ENCODE measurements around the gene PNPLA2. TPM values are rescaled to one million over a fixed set of nuclear protein-coding genes. Genes with fewer than 3 reads are reported as not detected.

Gene PNPLA2
- total and polyA plus RNA-seq, 2 of the 8 experiments (the other 6 are each of a cell fraction or from before 2014, with no cell fraction given), result 30.9 to 62.1 TPM

DNA sequence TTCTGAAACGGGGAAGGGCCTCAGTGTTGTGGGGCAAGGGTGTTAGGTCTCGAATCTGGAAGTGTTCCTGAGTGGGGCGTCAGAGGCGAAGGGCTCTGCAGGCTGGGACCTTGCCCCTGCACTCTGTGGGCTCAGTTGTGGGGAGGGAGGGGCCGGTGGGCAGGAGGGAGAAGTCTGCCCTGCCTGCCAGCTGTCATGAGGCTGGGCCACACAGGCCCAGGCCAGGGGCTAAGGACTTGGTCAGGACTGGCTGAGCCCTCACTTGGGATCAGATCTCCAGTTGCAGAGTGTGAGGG, 9.1 kb downstream of the PNPLA2 start, which contains the start of gene CRACR2B:
Gene CRACR2B, plus strand, starts transcription at position 23 of the 296 bp plus-strand sequence. CDS start 689 bp downstream, outside the sequence.
- H3K9ac ChIP-seq (replicated peaks in 1 of 4; ENCODE audit: extremely low read depth in 1 of 4, low read depth in 3 of 4, low read length in 3 of 4), result peak within 1 kb of the TSS in 3 of 4 experiments; percentile 40 to 54 (median 50); a peak in 5 of 7 replicates
- WGBS, 2 experiments (ENCODE audit: extremely low coverage in 1 of 2, insufficient coverage in 1 of 2, insufficient read length in 1 of 2, insufficient replicate concordance in 2 of 2, low coverage in 1 of 2, low lambda C conversion rate in 2 of 2, missing lambda C conversion rate in 1 of 2), result 37% methylated on average over 3 of the region's 5 CpGs; no CpG with 5 or more reads in 1 of the 2 experiments
- H4K5ac ChIP-seq (ENCODE audit: insufficient read length, low read depth, low read length), result peak within 1 kb of the TSS; percentile 53

More for the DNA sequence above, 9.1 kb downstream of the PNPLA2 start, which contains the start of gene CRACR2B:
- H4K91ac ChIP-seq (replicated peaks; ENCODE audit: insufficient read length, low read length), result peak within 1 kb of the TSS; percentile 56
- no peak for DNase-seq (ENCODE audit: low read depth in 1 of 2, low spot score in 2 of 2)
- H4K8ac ChIP-seq (ENCODE audit: extremely low read depth, insufficient read depth, low read length), result peak within 1 kb of the TSS; percentile 86
- peak within 1 kb of the TSS; percentile 48; the same call in 1 of the 2 replicates for H2AK5ac ChIP-seq (ENCODE audit: low read depth, low read length)
- H3K36me3 ChIP-seq (ENCODE audit: control insufficient read depth in 2 of 4, insufficient read depth in 4 of 4, low read length in 3 of 4), result peaks cover 0 to 10% (median 1%) of the 10 kb centered on the region in 4 experiments; a peak in 1 of 8 replicates
- peaks cover 30% of the 10 kb centered on the region for H3K23me2 ChIP-seq (ENCODE audit: low read depth, low read length)
- H2AFZ ChIP-seq (ENCODE audit: low read length), result no peak within 1 kb of the TSS; the same call in 1 of the 2 replicates
- ChIA-PET POLR2A (ENCODE audit: partially characterized antibody) (interaction anchor here (1.0 to 53.0 kb wide), 3 partner anchors 2 to 44 kb away, joined by 3 to 1917 read pairs (median 1917); partner anchors contain the start of genes CD151, CEND1, CRACR2B and PIDD1), CTCF (ENCODE audit: partially characterized antibody) (interaction anchor here (2.1 to 3.5 kb wide), 2 partner anchors 11 to 20 kb away, joined by 7 to 26 read pairs; no protein-coding TSS in a partner anchor)
- no peak for FAIRE-seq
- peak within 1 kb of the TSS; percentile 95 for H3K18ac ChIP-seq (ENCODE audit: extremely low read depth, low read length)
- H3K4me3 ChIP-seq (ENCODE audit: extremely low read depth in 1 of 4, insufficient read depth in 2 of 4, low read depth in 3 of 4, low read length in 4 of 4), result peak within 1 kb of the TSS; percentile 42 to 63 (median 58)
- TF ChIP-seq ZNF274 (IDR thresholded peaks at IDR 0.05; ENCODE audit: borderline replicate concordance, extremely low read depth, low read length) (no peak), RBBP5 (IDR thresholded peaks at IDR 0.05; ENCODE audit: borderline replicate concordance, low read depth, low read length) (no peak), RAD21 (IDR thresholded peaks at IDR 0.05 in 1 of 2, conservative IDR thresholded peaks at IDR 0.05 in 1 of 2; ENCODE audit: low read depth in 2 of 2, low read length in 2 of 2) (no peak), SIN3A (conservative IDR thresholded peaks at IDR 0.05 in 1 of 2, IDR thresholded peaks at IDR 0.05 in 1 of 2; ENCODE audit: low read depth in 1 of 2, low read length in 2 of 2) (no peak), POLR2AphosphoS5 (IDR thresholded peaks at IDR 0.05; ENCODE audit: low read depth, low read length) (no peak), SP4 (IDR thresholded peaks at IDR 0.05; ENCODE audit: low read length) (no peak), E2F6 (IDR thresholded peaks at IDR 0.05) (no peak), BRCA1 (IDR thresholded peaks at IDR 0.05; ENCODE audit: low read depth, low read length) (no peak), POLR2A (IDR thresholded peaks at IDR 0.05; ENCODE audit: control extremely low read depth in 1 of 2, low read depth in 2 of 2, low read length in 2 of 2) (no peak), TAF7 (optimal IDR thresholded peaks at IDR 0.05; ENCODE audit: borderline replicate concordance, low read depth, low read length) (no peak)
- H3K23ac ChIP-seq (ENCODE audit: insufficient read length), result no peak within 1 kb of the TSS
- H3K79me2 ChIP-seq (ENCODE audit: control insufficient read depth in 1 of 2, insufficient read depth in 2 of 2, low read length in 2 of 2), result no peaks in the 10 kb centered on the region
- H3K4ac ChIP-seq (replicated peaks; ENCODE audit: insufficient read length, low read depth, low read length), result peak within 1 kb of the TSS; percentile 48
- no peak within 1 kb of the TSS for H3K56ac ChIP-seq (replicated peaks; ENCODE audit: insufficient read length, low read depth, low read length)
- H3K4me2 ChIP-seq (ENCODE audit: insufficient read depth in 1 of 2, low read depth in 2 of 2, low read length in 2 of 2), result peak within 1 kb of the TSS; percentile 84 to 99
- H3K4me1 ChIP-seq (replicated peaks in 1 of 4; ENCODE audit: control insufficient read depth in 3 of 4, insufficient read depth in 4 of 4, low read length in 3 of 4), result peaks cover 0 to 45% (median 40%) of the 10 kb centered on the region in 4 experiments; a peak in 6 of 7 replicates
- peak within 1 kb of the TSS; percentile 86; the same call in 1 of the 2 replicates for H2BK20ac ChIP-seq (ENCODE audit: low read length)
- peaks cover 6 to 41% (median 31%) of the 10 kb centered on the region in 4 experiments for H3K27me3 ChIP-seq (replicated peaks in 1 of 4; ENCODE audit: control insufficient read depth in 3 of 4, extremely low read depth in 1 of 4, insufficient read depth in 3 of 4, low read length in 3 of 4)
- peaks cover 2 to 8% of the 10 kb centered on the region in 2 experiments for H4K20me1 ChIP-seq (replicated peaks in 1 of 2; ENCODE audit: control insufficient read depth in 1 of 2, insufficient read depth in 2 of 2, low read length in 2 of 2)
- peak within 1 kb of the TSS; percentile 92 for H2BK15ac ChIP-seq (ENCODE audit: low read length)
- H3K14ac ChIP-seq (ENCODE audit: insufficient read length), result no peak within 1 kb of the TSS
- H2BK12ac ChIP-seq (ENCODE audit: low read depth, low read length), result peak within 1 kb of the TSS; percentile 92; the same call in 1 of the 2 replicates
- H3K27ac ChIP-seq (ENCODE audit: low read depth, low read length), result peak within 1 kb of the TSS; percentile 56; the same call in 1 of the 2 replicates
- H3K9me3 ChIP-seq (ENCODE audit: insufficient read depth in 2 of 2, low read depth in 1 of 2, low read length in 1 of 2), result no peaks in the 10 kb centered on the region
- H2BK5ac ChIP-seq (ENCODE audit: low read depth, low read length), result peak within 1 kb of the TSS; percentile 88; the same call in 1 of the 2 replicates
- H2BK120ac ChIP-seq (replicated peaks; ENCODE audit: low read depth, low read length), result peak within 1 kb of the TSS; percentile 60
- H3K79me1 ChIP-seq (ENCODE audit: low read depth, low read length), result no peaks in the 10 kb centered on the region; the same call in 1 of the 2 replicates

Data from H1 (cell line).